ENCODE results near the gene CHIT1. TPM values are rescaled to one million over a fixed set of nuclear protein-coding genes. Genes with fewer than 3 reads are reported as not detected.

CHIT1 gene
- total RNA-seq, 1 experiment from 2014 or later = not detected

GRCh38 chr1:203239526-203240305 lies 10.2 kb upstream of the CHIT1 start:
- Histone ChIP-seq H3K27me3 (ENCODE audit: insufficient read depth, low read length) (no peaks in the 10 kb centered on the region), H3K36me3 (ENCODE audit: control insufficient read depth in 1 of 2, insufficient read depth in 2 of 2, low read length in 2 of 2) (no peaks in the 10 kb centered on the region), H3K27ac (ENCODE audit: low read depth, low read length) (no peak overlapping the region), H3K4me2 (ENCODE audit: low read length) (no peak overlapping the region), H3K9ac (ENCODE audit: low read length) (no peak overlapping the region), H3K4me3 (replicated peaks in 1 of 2; ENCODE audit: low read depth in 1 of 2, low read length in 2 of 2) (no peak overlapping the region), H3K9me3 (ENCODE audit: control insufficient read depth in 1 of 2, insufficient read depth in 1 of 2, low read depth in 1 of 2, low read length in 2 of 2) (no peaks in the 10 kb centered on the region), H3K9me2 (ENCODE audit: insufficient read depth) (no peaks in the 10 kb centered on the region), H2AFZ (ENCODE audit: low read depth, low read length, poor library complexity, severe bottlenecking) (no peak overlapping the region), H3K79me2 (ENCODE audit: insufficient read depth, low read length) (no peaks in the 10 kb centered on the region), H4K20me1 (ENCODE audit: insufficient read depth) (no peaks in the 10 kb centered on the region), H3K4me1 (ENCODE audit: control insufficient read depth in 1 of 2, insufficient read depth in 2 of 2, low read length in 2 of 2) (no peaks in the 10 kb centered on the region)
- BruUV-seq (replicated peaks) = no TSS peak
- intact Hi-C loops (cut with micrococcal nuclease) = no loop called here
- ATAC-seq = no peak
- ChIA-PET POLR2A (no interaction called here), RAD21 (ENCODE audit: low non-redundant PET in 1 of 2, low total read pairs in 2 of 2, uncharacterized antibody in 2 of 2, unreplicated experiment in 2 of 2) (no interaction called here), CTCF (no interaction called here)
- TF ChIP-seq CEBPB (IDR thresholded peaks at IDR 0.05; ENCODE audit: low read depth) (no peak), CTCF (IDR thresholded peaks at IDR 0.05 in 2 of 3, conservative IDR thresholded peaks at IDR 0.05 in 1 of 3; ENCODE audit: borderline replicate concordance in 1 of 3, insufficient read depth in 1 of 3, low read depth in 2 of 3, low read length in 2 of 3) (no peak), ZBTB33 (IDR thresholded peaks at IDR 0.05; ENCODE audit: extremely low read depth, insufficient replicate concordance, low read length) (no peak), ZFX (IDR thresholded peaks at IDR 0.05) (no peak), POLR2A (IDR thresholded peaks at IDR 0.05; ENCODE audit: borderline replicate concordance, extremely low read depth, insufficient read depth, insufficient read length) (no peak), SIN3A (IDR thresholded peaks at IDR 0.05; ENCODE audit: low read depth) (no peak), ELF1 (IDR thresholded peaks at IDR 0.05; ENCODE audit: borderline replicate concordance, low read depth) (no peak), SRF (IDR thresholded peaks at IDR 0.05; ENCODE audit: low read depth) (no peak), FOSL1 (IDR thresholded peaks at IDR 0.05; ENCODE audit: low read depth) (no peak), JUND (IDR thresholded peaks at IDR 0.05) (no peak), POLR2AphosphoS5 (IDR thresholded peaks at IDR 0.05; ENCODE audit: low read depth, low read length) (no peak), SP1 (IDR thresholded peaks at IDR 0.05; ENCODE audit: low read depth) (no peak), EZH2 (IDR thresholded peaks at IDR 0.05) (no peak), EGR1 (IDR thresholded peaks at IDR 0.05; ENCODE audit: low read depth) (no peak), CBX3 (IDR thresholded peaks at IDR 0.05; ENCODE audit: low read depth) (no peak)
- DNase-seq (ENCODE audit: low read depth, low spot score) = no peak

Data from HCT116 (cell line).